GM12878 (cell line): ENCODE data around the gene CLEC20A. TPM values are rescaled to one million over a fixed set of nuclear protein-coding genes. Genes with fewer than 3 reads are reported as not detected.

Experiments used
- ATAC-seq: fragments of 200-7000 bp; cut with Tn5 transposase; 3 replicates; pipeline ENCODE4 v1.9.1; 2020; ENCODE audit warnings: mild to moderate bottlenecking, moderate library complexity
- BruUV-seq: library from RNA; stranded (reverse); fragments of 400-500 nt; replicated peaks from 2 replicates; lab custom pipeline; 2021; lab: Mats Ljungman, UMichigan
- CTCF ChIA-PET: fragments of 300-600 bp; sonication (Branson Sonifier 250); formaldehyde crosslinking; extraction: SDS; loops from one replicate; lab custom pipeline; 2021; ENCODE audit warnings: inconsistent platforms; lab: Yijun Ruan, JAX
- POLR2A ChIA-PET: fragments of 350-600 bp; formaldehyde crosslinking; extraction: SDS; loops from one replicate; lab custom pipeline; 2021; ENCODE audit warnings: inconsistent platforms; lab: Charles Lee
- RAD21 ChIA-PET: fragments of 300-600 bp; sonication (Branson Sonifier 250); formaldehyde crosslinking; loops from one replicate; lab custom pipeline; 2023; ENCODE audit warnings: antibody characterized with exemption; ENCODE audit not compliant: unreplicated experiment; lab: Charles Lee
- SMC1A ChIA-PET: fragments of 300-600 bp; sonication (Branson Sonifier 250); formaldehyde crosslinking; loops from one replicate; lab custom pipeline; 2023; ENCODE audit not compliant: unreplicated experiment, uncharacterized antibody; lab: Charles Lee
- DNase-seq: peaks from one replicate; pipeline ENCODE4 v3.0.0-alpha.2; 2011; ENCODE audit warnings: low read depth, low spot score
- FAIRE-seq: peaks from 3 replicates; lab custom pipeline; 2011; peaks lifted over from hg19 to GRCh38; lab: Jason Lieb, UNC
- H2AFZ ChIP-seq: 2 replicates; pipeline ENCODE4 v1.6.0; 2011; ENCODE audit warnings: low read depth, low read length, control low read depth; ENCODE audit not compliant: control insufficient read depth
- H3K27ac ChIP-seq: 2 replicates; pipeline ENCODE4 v1.5.1; 2011; ENCODE audit warnings: control low read depth; ENCODE audit not compliant: control insufficient read depth, insufficient read depth
- H3K27me3 ChIP-seq, 2 experiments: replicated peaks in 1 of 2; 2 replicates each; pipeline versions ENCODE4 v1.6.0 to v1.6.1; 2011; ENCODE audit warnings: low read length in 1 of 2; ENCODE audit not compliant: control insufficient read depth in 2 of 2, insufficient read depth in 2 of 2
- H3K36me3 ChIP-seq, 2 experiments: 2 replicates each; pipeline ENCODE4 v1.5.1; 2011; ENCODE audit warnings: low read length in 1 of 2; ENCODE audit not compliant: control insufficient read depth in 2 of 2, insufficient read depth in 2 of 2
- H3K4me1 ChIP-seq: 2 replicates; pipeline ENCODE4 v1.6.1; 2011; ENCODE audit warnings: mild to moderate bottlenecking, low read length, moderate library complexity, mixed read lengths; ENCODE audit not compliant: control insufficient read depth, insufficient read depth
- H3K4me2 ChIP-seq: 2 replicates; pipeline ENCODE4 v1.6.0; 2011; ENCODE audit warnings: control low read depth; ENCODE audit not compliant: control insufficient read depth, insufficient read depth
- H3K4me3 ChIP-seq: fragments of 200-600 bp; sonication (generic); 2 replicates; pipeline ENCODE4 v1.5.1; 2016
- H3K79me2 ChIP-seq: 2 replicates; pipeline ENCODE4 v1.6.0; 2011; ENCODE audit warnings: low read length; ENCODE audit not compliant: control insufficient read depth, insufficient read depth
- H3K9ac ChIP-seq: 2 replicates; pipeline ENCODE4 v1.8.0; 2011; ENCODE audit warnings: low read length, control low read depth, mixed read lengths; ENCODE audit not compliant: control insufficient read depth, insufficient read depth
- H3K9me3 ChIP-seq: replicated peaks from 3 replicates; pipeline ENCODE4 v1.5.1; 2011; ENCODE audit warnings: mild to moderate bottlenecking, low read length; ENCODE audit not compliant: control insufficient read depth, insufficient read depth
- H4K20me1 ChIP-seq: 2 replicates; pipeline ENCODE4 v1.6.0; 2011; ENCODE audit not compliant: control insufficient read depth, insufficient read depth
- CBFB ChIP-seq: IDR thresholded peaks from 2 replicates; pipeline ENCODE4 v1.6.1; 2016; ENCODE audit warnings: antibody characterized with exemption, low read depth
- CBX5 ChIP-seq: sonication (generic); IDR thresholded peaks from 2 replicates; pipeline ENCODE4 v1.6.1; 2016; ENCODE audit warnings: low read depth, moderate library complexity, mild to moderate bottlenecking, inconsistent platforms
- EZH2 ChIP-seq: IDR thresholded peaks from 2 replicates; pipeline ENCODE4 v1.6.1; 2012; ENCODE audit warnings: low read depth, mild to moderate bottlenecking, control low read depth, inconsistent platforms, low read length, borderline replicate concordance; ENCODE audit not compliant: control insufficient read depth
- FOXK2 ChIP-seq: fragments of 450-650 bp; IDR thresholded peaks from 2 replicates; pipeline ENCODE4 v1.6.1; 2017; ENCODE audit warnings: mild to moderate bottlenecking, moderate library complexity
- MXI1 ChIP-seq: fragments of 150-350 bp; IDR thresholded peaks from 2 replicates; pipeline ENCODE4 v1.6.1; 2011; ENCODE audit warnings: low read depth, mild to moderate bottlenecking, inconsistent platforms, low read length, improper control_type of control experiment
- MYC ChIP-seq: IDR thresholded peaks from 2 replicates; pipeline ENCODE4 v1.6.1; 2011; ENCODE audit warnings: mild to moderate bottlenecking, low read length, moderate library complexity, inconsistent platforms; ENCODE audit not compliant: insufficient read depth, insufficient replicate concordance, insufficient read length, severe bottlenecking
- NBN ChIP-seq: fragments of 450-650 bp; IDR thresholded peaks from 2 replicates; pipeline ENCODE4 v1.6.1; 2016
- NFYB ChIP-seq: IDR thresholded peaks from 2 replicates; pipeline ENCODE4 v1.6.1; 2011; ENCODE audit warnings: low read depth, mild to moderate bottlenecking, low read length, improper control_type of control experiment, moderate library complexity; ENCODE audit not compliant: insufficient read depth
- POLR2AphosphoS2 ChIP-seq: IDR thresholded peaks from 2 replicates; pipeline ENCODE4 v1.6.1; 2011; ENCODE audit warnings: low read depth, mild to moderate bottlenecking, low read length, improper control_type of control experiment, moderate library complexity
- POU2F2 ChIP-seq: IDR thresholded peaks from 3 replicates; pipeline ENCODE4 v1.6.1; 2011; ENCODE audit warnings: low read depth, mild to moderate bottlenecking, low read length, borderline replicate concordance
- RCOR1 ChIP-seq: conservative IDR thresholded peaks from 2 replicates; pipeline ENCODE4 v1.6.1; 2012; ENCODE audit warnings: low read depth, low read length, improper control_type of control experiment
- SMAD5 ChIP-seq: IDR thresholded peaks from 2 replicates; pipeline ENCODE4 v1.6.1; 2016; ENCODE audit warnings: antibody characterized with exemption, low read depth
- SREBF2 ChIP-seq: IDR thresholded peaks from 2 replicates; pipeline ENCODE4 v1.6.1; 2012; ENCODE audit warnings: mild to moderate bottlenecking, low read length
- YY1 ChIP-seq: IDR thresholded peaks from 2 replicates; pipeline ENCODE4 v1.6.1; 2011; ENCODE audit warnings: low read depth, mild to moderate bottlenecking, low read length
- ZNF622 ChIP-seq: fragments of 450-650 bp; IDR thresholded peaks from 2 replicates; pipeline ENCODE4 v1.6.1; 2017; ENCODE audit warnings: mild to moderate bottlenecking, inconsistent platforms
- in situ Hi-C: fragments of 300-500 bp; cut with MboI; formaldehyde crosslinking; loops from 9 replicates; pipeline ENCODE4 v1.14.3; 2018; ENCODE audit warnings: mixed read lengths
- intact Hi-C: fragments of 100-400 bp; cut with micrococcal nuclease; formaldehyde crosslinking; loops from one replicate; pipeline ENCODE4 v1.14.2; 2022; ENCODE audit not compliant: unreplicated experiment
- polyA plus RNA-seq, 11 experiments: library from polyadenylated mRNA; depleted of rRNA in 4 of 11; unstranded in 6 of 11; stranded (reverse) in 5 of 11; fragments of >200 nt; fragmentation: Nextera tagmentation in 4 of 11; fragmentation: Illumina TruSeq in 1 of 11; extraction: Ambion mirVana in 4 of 11; extraction: Trizol in 1 of 11; gene quantifications; 1 replicate in 1 of 11; 2 replicates in 10 of 11; pipeline versions ENCODE4 v1.2.1 to v1.2.3, GENCODE V29; 2011 to 2016; ENCODE audit warnings: inconsistent platforms in 2 of 11, missing spikeins in 2 of 11, low read depth in 1 of 11
- total RNA-seq, 4 experiments: library from RNA; depleted of rRNA in 3 of 4; stranded (reverse); fragments of >200 nt in 3 of 4; fragmentation: Illumina TruSeq in 1 of 4; extraction: Trizol in 1 of 4; gene quantifications; 2 replicates each; pipeline versions ENCODE4 v1.2.1 to v1.2.3, GENCODE V29; 2013 to 2021

CLEC20A gene
- total and polyA plus RNA-seq, 10 of the 15 experiments (the other 5 are each of a cell fraction or from before 2014, with no cell fraction given): not detected

- no peaks in the 10 kb centered on the region for H3K9me3 ChIP-seq
- ChIA-PET RAD21 (no interaction called here), SMC1A (interaction anchor here (0.6 to 1.3 kb wide), 4 partner anchors 11 to 718 kb away, joined by 3 to 4 read pairs (median 4); no protein-coding TSS in a partner anchor), CTCF (interaction anchor here (1.1 to 1.3 kb wide), 3 partner anchors 21 to 164 kb away, joined by 3 to 6 read pairs (median 4); no protein-coding TSS in a partner anchor), POLR2A (no interaction called here)
- BruUV-seq: no TSS peak
- intact Hi-C loops (no loop called here), in situ Hi-C loops (no loop called here)
- no peak overlapping the region for H3K4me3 ChIP-seq
- no peak overlapping the region for H3K9ac ChIP-seq
- no peaks in the 10 kb centered on the region for H3K27me3 ChIP-seq
- H3K36me3 ChIP-seq: no peaks in the 10 kb centered on the region
- no peaks in the 10 kb centered on the region for H3K79me2 ChIP-seq
- no peaks in the 10 kb centered on the region for H4K20me1 ChIP-seq
- no peak overlapping the region for H3K27ac ChIP-seq
- ATAC-seq (no peak), FAIRE-seq (no peak), DNase-seq (no peak)
- TF ChIP-seq FOXK2 (no peak), RCOR1 (no peak), YY1 (no peak), SREBF2 (no peak), POU2F2 (no peak), MXI1 (no peak), NFYB (no peak), MYC (no peak), CBX5 (no peak), CBFB (no peak), POLR2AphosphoS2 (no peak), ZNF622 (no peak), NBN (no peak), SMAD5 (no peak), EZH2 (no peak)
- H3K4me2 ChIP-seq: no peak overlapping the region
- no peak overlapping the region for H2AFZ ChIP-seq
- H3K4me1 ChIP-seq: no peaks in the 10 kb centered on the region
Observed at GRCh38 chr1:178464566-178464965, 32.2 kb downstream of the CLEC20A start.
